MM.1S (cell line): Measurements from ENCODE around the gene PHF12.

Experiments used
- DNase-seq: peaks from one replicate; pipeline ENCODE4 v3.0.0-alpha.2; 2015
- H2AFZ ChIP-seq: fragments of 300-600 bp; sonication (generic); 2 replicates; pipeline ENCODE4 v1.6.0; 2016; ENCODE audit warnings: antibody characterized with exemption, low read length
- H3F3A ChIP-seq: fragments of 300-600 bp; sonication (generic); 2 replicates; pipeline ENCODE4 v1.6.1; 2016; ENCODE audit warnings: mild to moderate bottlenecking, antibody characterized with exemption, low read length, moderate library complexity, mixed read lengths; ENCODE audit not compliant: insufficient read depth
- H3K27ac ChIP-seq: fragments of 300-600 bp; sonication (generic); 2 replicates; pipeline ENCODE4 v1.5.1; 2016; ENCODE audit warnings: mild to moderate bottlenecking, low read length
- H3K27me3 ChIP-seq: fragments of 300-600 bp; sonication (generic); replicated peaks from 2 replicates; pipeline ENCODE4 v1.6.0; 2016; ENCODE audit warnings: low read length; ENCODE audit not compliant: insufficient read depth
- H3K36me3 ChIP-seq: fragments of 300-600 bp; sonication (generic); replicated peaks from 2 replicates; pipeline ENCODE4 v1.6.1; 2016; ENCODE audit warnings: mild to moderate bottlenecking, low read length, mixed read lengths; ENCODE audit not compliant: insufficient read depth
- H3K4me1 ChIP-seq: fragments of 300-600 bp; sonication (generic); 2 replicates; pipeline ENCODE4 v1.6.1; 2016; ENCODE audit warnings: low read length, mixed read lengths
- H3K4me2 ChIP-seq: fragments of 300-600 bp; sonication (generic); 2 replicates; pipeline ENCODE4 v1.6.0; 2016; ENCODE audit warnings: low read depth, low read length
- H3K4me3 ChIP-seq: fragments of 300-600 bp; sonication (generic); 2 replicates; pipeline ENCODE4 v1.5.1; 2016; ENCODE audit warnings: low read length, mixed read lengths
- H3K79me2 ChIP-seq: fragments of 300-600 bp; sonication (generic); 2 replicates; pipeline ENCODE4 v1.6.1; 2016; ENCODE audit warnings: mixed run types, low read length, mixed read lengths
- H3K9ac ChIP-seq: fragments of 300-600 bp; sonication (generic); 2 replicates; pipeline ENCODE4 v1.6.1; 2016; ENCODE audit warnings: low read length, mixed read lengths
- H3K9me2 ChIP-seq: fragments of 300-600 bp; sonication (generic); replicated peaks from 2 replicates; pipeline ENCODE4 v1.6.1; 2016; ENCODE audit warnings: mild to moderate bottlenecking, low read length, mixed read lengths; ENCODE audit not compliant: insufficient read depth
- H3K9me3 ChIP-seq: fragments of 300-600 bp; sonication (generic); replicated peaks from 2 replicates; pipeline ENCODE4 v1.6.1; 2016; ENCODE audit warnings: mild to moderate bottlenecking, low read length, mixed read lengths; ENCODE audit not compliant: insufficient read depth
- H4K20me1 ChIP-seq: fragments of 300-600 bp; sonication (generic); 2 replicates; pipeline ENCODE4 v1.6.1; 2016; ENCODE audit warnings: mild to moderate bottlenecking, low read length, moderate library complexity, mixed read lengths; ENCODE audit not compliant: insufficient read depth
- CTCF ChIP-seq: fragments of 300-600 bp; sonication (generic); IDR thresholded peaks from 2 replicates; pipeline ENCODE4 v1.5.1; 2016; ENCODE audit warnings: antibody characterized with exemption, low read length, mixed read lengths
- EZH2 ChIP-seq: fragments of 300-600 bp; sonication (generic); optimal IDR thresholded peaks from 2 replicates; pipeline ENCODE3; 2017; ENCODE audit warnings: low read depth, mild to moderate bottlenecking, antibody characterized with exemption, low read length, mixed read lengths
- EZH2phosphoT487 ChIP-seq: fragments of 300-600 bp; sonication (generic); IDR thresholded peaks from 2 replicates; pipeline ENCODE4 v1.6.1; 2018; ENCODE audit warnings: antibody characterized with exemption, low read length

Gene PHF12

DNA sequence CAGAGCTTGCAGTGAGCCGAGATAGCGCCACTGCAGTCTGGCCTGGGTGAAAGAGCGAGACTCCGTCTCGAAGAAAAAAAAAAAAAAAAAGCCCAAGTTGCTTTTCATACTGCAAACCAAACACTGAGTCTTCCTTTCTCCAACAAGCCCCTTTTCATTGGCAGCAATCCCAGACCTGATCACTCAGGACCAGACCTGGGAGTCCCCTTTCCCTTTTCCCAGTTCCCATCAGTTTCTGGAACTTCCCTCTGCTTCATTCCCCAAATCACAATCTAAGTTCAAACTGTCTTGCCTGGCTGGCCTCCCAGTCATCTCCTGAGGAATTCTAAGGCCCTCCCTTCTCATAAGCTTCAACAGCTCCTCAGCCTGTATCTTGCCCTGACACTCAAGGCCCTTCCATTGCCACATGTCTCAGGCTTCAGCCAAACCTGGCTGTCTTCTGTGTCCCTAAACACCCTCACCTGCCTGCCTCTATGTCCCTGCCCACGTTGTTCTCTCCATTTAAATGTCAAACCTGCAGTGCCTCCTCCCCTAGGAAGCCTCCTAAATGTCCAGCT lies 11.8 kb upstream of the PHF12 start:
- no peak for TF ChIP-seq EZH2phosphoT487
- no peak for TF ChIP-seq CTCF
- TF ChIP-seq EZH2, result no peak
- DNase-seq, result no peak
- no peaks in the 10 kb centered on the region; the same call in 1 of the 2 replicates for H3F3A ChIP-seq
- H3K36me3 ChIP-seq, result no peaks in the 10 kb centered on the region
- H3K4me1 ChIP-seq, result no peaks in the 10 kb centered on the region
- H2AFZ ChIP-seq, result no peak overlapping the region
- no peaks in the 10 kb centered on the region for H3K9me2 ChIP-seq
- H3K27ac ChIP-seq, result no peak overlapping the region
- no peaks in the 10 kb centered on the region for H3K9me3 ChIP-seq
- no peak overlapping the region for H3K4me3 ChIP-seq
- H3K4me2 ChIP-seq, result no peak overlapping the region
- no peaks in the 10 kb centered on the region for H4K20me1 ChIP-seq
- H3K27me3 ChIP-seq, result peaks cover 16% of the 10 kb centered on the region
- no peak overlapping the region for H3K9ac ChIP-seq
- H3K79me2 ChIP-seq, result no peaks in the 10 kb centered on the region

DNA sequence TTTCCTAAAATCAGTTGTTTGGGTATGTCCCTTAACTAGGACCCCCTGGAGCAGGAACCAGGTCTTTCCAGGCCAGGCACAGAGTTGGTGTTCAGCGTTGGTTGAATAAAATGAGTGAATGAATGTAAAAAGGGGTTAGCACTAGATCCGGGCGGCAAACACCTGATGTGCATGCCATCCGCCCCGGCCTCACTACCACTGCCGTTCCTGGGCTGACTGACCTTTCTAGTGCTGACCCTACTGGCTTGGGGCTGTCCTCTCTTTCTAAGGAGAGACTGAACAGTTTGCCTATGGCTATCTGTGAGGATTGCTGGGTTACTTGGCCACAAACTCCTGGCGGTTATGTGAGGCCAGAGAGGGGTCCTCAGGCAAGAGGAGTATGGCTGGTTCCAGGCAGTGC lies 10.1 kb upstream of the PHF12 start:
- Histone ChIP-seq H3K27me3 (peaks cover 16% of the 10 kb centered on the region), H3K9ac (no peak overlapping the region), H4K20me1 (no peaks in the 10 kb centered on the region), H3K79me2 (no peaks in the 10 kb centered on the region), H3K9me3 (no peaks in the 10 kb centered on the region), H2AFZ (no peak overlapping the region), H3F3A (no peaks in the 10 kb centered on the region), H3K4me1 (no peaks in the 10 kb centered on the region), H3K4me3 (no peak overlapping the region), H3K27ac (no peak overlapping the region), H3K4me2 (no peak overlapping the region), H3K9me2 (no peaks in the 10 kb centered on the region), H3K36me3 (no peaks in the 10 kb centered on the region)
- no peak for DNase-seq
- TF ChIP-seq EZH2phosphoT487 (no peak), EZH2 (no peak), CTCF (no peak)

GRCh38 chr17:28960256-28961061 lies 9.1 kb upstream of the PHF12 start:
- H3K4me3 ChIP-seq, result no peak overlapping the region
- H2AFZ ChIP-seq, result no peak overlapping the region
- no peak for DNase-seq
- H3F3A ChIP-seq, result no peaks in the 10 kb centered on the region
- no peaks in the 10 kb centered on the region for H3K9me3 ChIP-seq
- peaks cover 16% of the 10 kb centered on the region for H3K27me3 ChIP-seq
- no peaks in the 10 kb centered on the region for H3K79me2 ChIP-seq
- H3K27ac ChIP-seq, result no peak overlapping the region
- TF ChIP-seq EZH2 (no peak), CTCF (no peak), EZH2phosphoT487 (no peak)
- H4K20me1 ChIP-seq, result no peaks in the 10 kb centered on the region
- H3K9me2 ChIP-seq, result no peaks in the 10 kb centered on the region
- H3K4me2 ChIP-seq, result no peak overlapping the region
- H3K9ac ChIP-seq, result no peak overlapping the region
- H3K4me1 ChIP-seq, result no peaks in the 10 kb centered on the region
- H3K36me3 ChIP-seq, result no peaks in the 10 kb centered on the region
